GM13976 (cell line): Measurements from ENCODE around the gene ZNF407.
"Not testable (repeated sequence)": the region's sequence is repeated elsewhere in the genome, so short reads cannot be mapped to it uniquely, and the experiment has no call there.

Experiments
- DNase-seq: peaks from one replicate; pipeline ENCODE4 v3.0.0; 2012; ENCODE audit warnings: low spot score
- CTCF ChIP-seq: IDR thresholded peaks from 2 replicates; pipeline ENCODE4 v1.5.1; 2012; ENCODE audit warnings: borderline replicate concordance, mild to moderate bottlenecking; ENCODE audit not compliant: insufficient read depth; ENCODE audit errors: extremely low read depth, missing control alignments, control extremely low read depth
- in situ Hi-C: fragments of 300-500 bp; cut with MboI; formaldehyde crosslinking; loops from one replicate; pipeline ENCODE4 v1.12.0; 2022; ENCODE audit warnings: low sequenced_read_pairs, mixed read lengths, inconsistent platforms; ENCODE audit not compliant: unreplicated experiment

The ZNF407 gene

GRCh38 chr18:75083131-75083530 lies 485.5 kb downstream of the ZNF407 start:
- TF ChIP-seq CTCF: no peak

GRCh38 chr18:75083761-75084160 lies 486.1 kb downstream of the ZNF407 start:
- DNase-seq: no peak
- TF ChIP-seq CTCF: no peak
- in situ Hi-C loops: no loop called here

More at GRCh38 chr18:75083131-75083530, 485.5 kb downstream of the ZNF407 start:
- no peak for DNase-seq
- in situ Hi-C loops: no loop called here

- DNase-seq, in situ Hi-C loops: not testable (repeated sequence)
Measured at GRCh38 chr18:75085676-75086075, 488.0 kb downstream of the ZNF407 start.

GRCh38 chr18:75086494-75087034 lies 488.9 kb downstream of the ZNF407 start:
- no peak for TF ChIP-seq CTCF
- in situ Hi-C loops: no loop called here
- no peak for DNase-seq

- in situ Hi-C loops: no loop called here
- no peak for TF ChIP-seq CTCF
- no peak for DNase-seq
Measured at GRCh38 chr18:75087119-75088020, 489.7 kb downstream of the ZNF407 start.

- peak; percentile 13 for DNase-seq
- TF ChIP-seq CTCF: no peak
- in situ Hi-C loops: no loop called here
Measured at GRCh38 chr18:75088021-75088506, 490.4 kb downstream of the ZNF407 start.

GRCh38 chr18:75088622-75089211 lies 491.0 kb downstream of the ZNF407 start:
- in situ Hi-C loops: no loop called here
- TF ChIP-seq CTCF: no peak
- no peak for DNase-seq
